ENCODE measurements around the gene VIP.

- TF ChIP-seq PAX5 (IDR thresholded peaks at IDR 0.05; ENCODE audit: insufficient read depth, low read length, severe bottlenecking): no peak
- no peak for TF ChIP-seq POLR2AphosphoS5 (IDR thresholded peaks at IDR 0.05; ENCODE audit: low read depth, low read length)
Observed at GRCh38 chr6:152748843-152749242, 1.8 kb upstream of the VIP start.
